ENCODE results near the gene COL6A1.

Gene COL6A1

DNA sequence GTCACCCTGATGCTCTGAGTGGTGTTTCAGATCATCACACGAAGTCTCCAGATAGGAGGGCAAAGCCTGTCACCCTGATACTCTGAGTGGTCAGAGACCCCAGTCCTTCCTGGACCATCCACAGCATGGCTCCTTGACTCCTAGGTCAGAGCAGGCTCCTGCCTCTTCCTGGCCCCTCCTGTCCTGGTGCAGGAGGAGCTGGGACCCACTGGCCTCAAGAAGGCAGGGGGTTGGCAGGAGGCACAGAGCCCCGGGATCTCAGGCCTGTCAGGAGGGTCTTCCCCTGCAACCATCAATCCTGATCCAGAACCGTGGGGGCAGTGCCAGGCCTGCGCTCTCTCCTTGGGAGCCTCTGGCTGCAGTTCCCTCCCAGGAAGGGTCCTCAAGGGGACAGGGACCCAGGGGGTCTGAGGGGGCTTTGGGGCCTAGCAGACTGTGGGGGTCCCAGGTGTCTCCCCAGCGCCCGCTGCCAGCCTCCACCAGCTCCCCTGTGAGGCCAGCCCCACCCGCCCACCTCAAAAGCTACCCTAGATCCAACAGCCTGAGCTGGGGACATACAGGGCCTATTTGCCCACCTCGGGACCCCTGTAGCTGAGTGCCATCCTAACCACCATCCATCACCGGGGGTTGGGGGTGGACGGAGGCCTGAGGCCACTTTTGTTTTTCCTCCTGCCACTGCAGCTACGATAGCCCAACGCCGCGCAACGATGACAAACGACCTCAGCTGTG, 27.5 kb downstream of the COL6A1 start:
- no peak for DNase-seq

- no peak for DNase-seq
Measured at GRCh38 chr21:46009951-46010705, 28.6 kb downstream of the COL6A1 start.

GRCh38 chr21:46011267-46011967, 29.8 kb downstream of the COL6A1 start:
- no peak for DNase-seq

DNA sequence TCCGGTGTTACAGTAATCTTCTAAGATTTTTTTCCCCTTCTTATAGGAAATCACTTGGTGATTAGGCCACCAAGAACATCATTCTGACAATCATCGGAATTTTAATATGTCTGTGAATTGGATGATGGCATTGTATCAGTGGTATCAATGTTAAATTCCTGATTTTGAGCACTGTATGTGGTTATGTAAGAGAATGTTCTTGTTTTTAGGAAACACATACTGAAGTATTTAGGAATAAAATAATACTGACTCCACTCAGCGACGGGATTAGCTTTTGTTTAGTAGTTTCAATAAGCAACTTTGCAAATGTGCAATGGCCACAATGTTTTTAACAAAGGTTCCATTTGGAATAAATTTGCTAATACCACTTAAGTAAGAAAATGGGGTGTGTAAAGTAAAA, 30.6 kb downstream of the COL6A1 start:
- DNase-seq: no peak

DNA sequence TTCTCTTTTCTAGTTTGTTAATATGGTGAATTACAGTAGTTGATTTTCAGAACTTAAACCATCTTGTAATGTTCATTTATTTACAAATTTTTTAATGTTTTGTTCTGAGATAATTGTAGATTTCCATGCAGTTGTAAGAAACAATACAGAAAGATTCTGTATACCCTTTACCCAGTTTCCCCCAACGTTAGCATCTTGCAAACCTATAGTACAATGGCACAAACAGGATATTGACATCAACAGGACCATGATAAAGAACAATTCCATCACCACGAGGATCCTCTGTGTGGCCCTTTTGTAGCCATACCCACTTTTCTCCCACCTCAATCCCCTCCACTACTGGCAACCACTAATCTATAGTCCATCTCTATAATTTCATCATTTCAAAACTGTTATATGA, 33.3 kb downstream of the COL6A1 start:
- DNase-seq: no peak

- no peak for DNase-seq
Measured at GRCh38 chr21:46017148-46017547, 35.6 kb downstream of the COL6A1 start.

GRCh38 chr21:46017695-46018094, 36.1 kb downstream of the COL6A1 start:
- no peak for DNase-seq

GRCh38 chr21:46018615-46019014, 37.0 kb downstream of the COL6A1 start:
- DNase-seq: no peak

DNA sequence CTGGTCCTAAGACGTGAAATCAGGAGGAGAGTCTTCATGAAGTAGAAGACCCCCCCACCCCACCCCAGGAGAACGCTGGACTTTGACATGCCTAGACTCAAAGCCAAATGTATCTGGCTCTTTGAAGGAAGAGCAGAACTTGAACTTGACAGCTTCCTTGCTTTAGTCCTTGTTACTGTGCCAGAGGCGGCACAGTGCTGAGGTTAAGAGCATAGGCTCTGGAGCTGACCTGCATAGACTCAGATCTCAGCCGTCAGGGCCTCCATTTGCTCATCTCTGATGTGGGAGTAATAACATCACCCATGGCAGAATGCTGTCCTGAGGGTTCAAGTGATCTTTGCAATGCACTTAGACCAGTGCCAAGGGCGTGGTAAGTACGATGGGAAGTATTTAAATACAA, 39.0 kb downstream of the COL6A1 start:
- no peak for DNase-seq

DNA sequence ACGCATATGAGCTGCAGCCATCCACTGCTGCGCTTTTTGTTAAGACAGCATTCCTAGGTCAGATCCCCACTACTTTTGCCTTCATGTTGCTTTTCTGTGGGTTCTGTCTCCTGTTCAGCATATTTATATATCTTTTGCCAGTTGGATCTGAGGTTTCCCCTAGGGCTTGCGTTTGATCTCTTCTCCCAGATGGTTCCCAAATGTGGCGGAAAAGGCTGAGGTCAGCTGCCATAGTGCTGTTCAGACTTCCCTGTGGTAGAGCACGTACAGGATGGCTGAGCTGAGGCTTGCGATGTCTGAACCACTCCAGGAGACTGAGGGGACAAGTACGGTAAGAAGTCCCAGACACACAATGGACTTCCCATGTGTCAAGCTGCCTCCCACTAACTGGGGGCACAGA, 39.8 kb downstream of the COL6A1 start:
- no peak for DNase-seq

- DNase-seq: no peak
Measured at GRCh38 chr21:46021978-46022544, 40.5 kb downstream of the COL6A1 start.

- DNase-seq: no peak
Measured at GRCh38 chr21:46022551-46023525, 41.3 kb downstream of the COL6A1 start.

- DNase-seq: no peak
Measured at GRCh38 chr21:46023555-46023954, 42.0 kb downstream of the COL6A1 start.

DNA sequence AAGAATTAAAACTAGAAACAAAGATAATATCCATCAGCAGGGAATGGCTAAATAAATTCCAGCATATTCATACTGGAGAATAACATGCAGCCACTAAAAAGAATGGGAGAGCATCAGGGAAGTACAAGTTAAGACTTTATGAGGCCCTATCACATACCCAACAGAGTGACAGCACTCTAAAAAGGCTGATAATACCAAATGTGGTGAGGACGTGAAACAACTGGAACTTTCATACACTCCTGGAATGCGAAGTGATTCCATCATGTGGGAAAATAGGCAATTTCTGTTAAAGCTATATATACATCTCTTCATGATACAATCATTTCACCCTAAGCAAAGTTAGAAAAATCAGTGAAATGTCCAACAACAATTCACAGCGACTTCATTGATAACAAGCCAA, 42.6 kb downstream of the COL6A1 start:
- no peak for DNase-seq

- no peak for DNase-seq
Measured at GRCh38 chr21:46025113-46025770, 43.7 kb downstream of the COL6A1 start.

DNA sequence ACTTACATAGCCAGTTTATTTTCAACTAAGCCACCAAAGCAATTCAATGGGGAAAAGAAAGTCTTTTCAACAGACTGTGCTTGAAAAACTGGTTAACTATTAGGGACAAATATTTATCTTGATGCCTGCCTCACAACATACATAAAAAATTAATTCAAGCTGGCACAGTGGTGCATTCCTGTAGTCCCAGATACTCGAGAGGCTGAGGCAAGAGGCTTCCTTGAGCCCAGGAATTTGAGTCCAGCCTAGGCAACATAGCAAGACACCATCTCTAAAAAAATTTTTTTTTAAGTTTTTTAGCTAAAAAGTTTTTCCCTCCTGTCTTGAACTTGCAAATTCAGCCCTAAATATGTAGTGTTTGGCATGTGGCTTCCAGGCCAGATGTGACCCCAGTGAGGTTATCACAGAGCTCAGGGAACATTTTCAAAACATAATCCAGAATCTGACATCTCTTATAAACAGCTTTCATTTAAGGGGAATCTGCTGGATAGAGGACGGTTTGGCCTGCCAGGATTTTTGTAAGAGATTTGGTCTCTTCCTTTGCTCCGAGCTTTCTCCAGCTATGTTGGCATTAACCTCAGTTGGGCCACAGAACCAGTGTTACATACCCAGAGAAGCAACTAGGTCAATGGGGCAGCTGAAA, 46.4 kb downstream of the COL6A1 start:
- DNase-seq: no peak

DNA sequence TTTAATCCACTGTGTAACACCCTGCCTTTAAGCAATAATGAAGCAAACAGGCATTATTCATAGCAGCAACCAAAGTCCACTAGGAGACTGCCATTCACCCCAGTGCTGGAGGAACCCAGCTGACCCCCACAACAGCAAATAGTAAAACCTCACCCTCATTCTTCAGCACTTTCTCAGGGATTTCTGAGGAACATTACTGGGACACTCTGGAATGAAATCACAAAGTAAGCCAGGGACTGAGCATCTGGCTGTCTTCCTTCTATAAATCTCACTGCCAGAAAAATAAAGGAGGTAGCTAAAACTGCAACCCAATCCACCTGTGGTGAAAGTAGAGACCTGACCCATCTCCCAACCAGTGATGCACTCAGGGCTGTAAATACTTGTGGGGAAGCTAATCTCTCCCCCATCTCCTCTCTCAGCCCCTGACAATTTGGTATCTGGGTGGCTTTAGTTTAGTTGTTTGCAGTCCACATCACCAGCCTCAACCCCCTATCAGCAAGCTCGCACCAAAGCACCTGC, 47.1 kb downstream of the COL6A1 start:
- DNase-seq: no peak

DNA sequence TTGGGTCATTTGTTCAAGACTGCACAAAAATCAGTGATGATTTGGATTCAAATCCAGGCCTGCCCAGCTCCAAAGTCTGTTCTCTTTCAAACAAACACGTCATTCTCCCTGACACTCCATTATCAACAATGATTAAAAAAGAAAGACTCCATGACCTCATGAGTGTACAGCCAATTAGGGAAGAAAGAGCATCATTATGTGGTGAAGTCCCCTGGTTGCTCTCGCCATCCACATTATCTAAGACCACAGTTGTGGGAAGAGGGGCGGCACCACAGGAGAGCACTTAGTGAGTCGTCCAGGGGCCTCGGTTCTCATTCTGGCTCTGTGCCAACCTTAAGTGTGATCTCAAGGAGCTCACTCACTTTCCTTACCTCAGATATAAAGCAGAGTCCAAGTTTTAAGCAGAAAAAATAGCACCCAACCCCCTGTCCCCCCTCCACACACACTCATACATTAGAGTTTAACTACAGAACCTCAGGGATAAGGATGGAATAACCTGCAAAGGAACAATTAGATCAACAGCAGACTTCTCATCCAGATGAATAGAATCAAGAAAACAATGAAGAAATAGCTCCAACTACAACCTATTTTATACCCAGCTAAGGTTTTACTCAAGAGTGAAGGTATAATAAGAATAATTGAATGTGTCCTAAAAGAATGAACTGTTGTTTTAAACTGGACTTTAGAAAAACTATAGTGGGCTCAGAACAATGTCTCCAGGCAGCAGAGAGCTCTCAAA, 47.8 kb downstream of the COL6A1 start:
- DNase-seq: no peak

- DNase-seq: no peak
Measured at GRCh38 chr21:46031484-46031883, 49.9 kb downstream of the COL6A1 start.

- no peak for DNase-seq
Measured at GRCh38 chr21:46032100-46032499, 50.5 kb downstream of the COL6A1 start.
